ELR (cell line): ENCODE measurements around the gene CFD.
"Not testable (repeated sequence)": the region's sequence is repeated elsewhere in the genome, so short reads cannot be mapped to it uniquely, and the experiment has no call there.

Experiments
- DNase-seq: peaks from one replicate; pipeline ENCODE4 v3.0.0-alpha.2; 2015; ENCODE audit warnings: low read depth

Gene CFD

GRCh38 chr19:825897-826644 is 33.4 kb upstream of the CFD start:
- DNase-seq: no peak

GRCh38 chr19:827314-827709 is 32.2 kb upstream of the CFD start:
- DNase-seq: no peak

DNA sequence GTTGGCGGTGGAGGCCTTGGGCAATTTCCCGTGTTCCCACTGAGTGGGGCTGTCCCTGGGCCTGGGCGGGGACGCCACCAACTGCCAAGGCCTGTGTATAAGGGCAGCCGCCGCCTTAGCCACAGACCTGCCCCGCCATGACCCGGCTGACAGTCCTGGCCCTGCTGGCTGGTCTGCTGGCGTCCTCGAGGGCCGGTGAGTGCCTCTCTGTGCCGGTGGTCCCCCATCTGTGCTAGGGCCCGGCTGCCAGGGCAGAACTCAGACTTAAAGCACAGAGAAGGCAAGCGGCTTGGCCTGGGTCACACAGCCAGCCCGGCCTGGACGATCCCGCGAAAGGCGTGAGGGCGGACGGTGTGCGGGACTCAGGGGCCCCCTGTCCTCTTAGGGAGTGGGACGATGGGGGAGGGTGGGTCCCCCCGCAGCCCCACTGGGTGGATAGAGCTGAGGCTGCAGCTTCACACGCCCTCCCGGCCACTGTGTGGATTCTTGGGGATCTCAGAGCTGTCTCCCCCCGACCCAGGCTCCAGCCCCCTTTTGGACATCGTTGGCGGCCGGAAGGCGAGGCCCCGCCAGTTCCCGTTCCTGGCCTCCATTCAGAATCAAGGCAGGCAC is 31.6 kb upstream of the CFD start, which contains the start of gene AZU1:
TSS of gene AZU1 (plus strand) at position 128 of the 612 bp plus-strand sequence. CDS start at position 138, 10 bp downstream.
- DNase-seq: no peak

GRCh38 chr19:829129-829758 is 30.2 kb upstream of the CFD start:
- DNase-seq: no peak

DNA sequence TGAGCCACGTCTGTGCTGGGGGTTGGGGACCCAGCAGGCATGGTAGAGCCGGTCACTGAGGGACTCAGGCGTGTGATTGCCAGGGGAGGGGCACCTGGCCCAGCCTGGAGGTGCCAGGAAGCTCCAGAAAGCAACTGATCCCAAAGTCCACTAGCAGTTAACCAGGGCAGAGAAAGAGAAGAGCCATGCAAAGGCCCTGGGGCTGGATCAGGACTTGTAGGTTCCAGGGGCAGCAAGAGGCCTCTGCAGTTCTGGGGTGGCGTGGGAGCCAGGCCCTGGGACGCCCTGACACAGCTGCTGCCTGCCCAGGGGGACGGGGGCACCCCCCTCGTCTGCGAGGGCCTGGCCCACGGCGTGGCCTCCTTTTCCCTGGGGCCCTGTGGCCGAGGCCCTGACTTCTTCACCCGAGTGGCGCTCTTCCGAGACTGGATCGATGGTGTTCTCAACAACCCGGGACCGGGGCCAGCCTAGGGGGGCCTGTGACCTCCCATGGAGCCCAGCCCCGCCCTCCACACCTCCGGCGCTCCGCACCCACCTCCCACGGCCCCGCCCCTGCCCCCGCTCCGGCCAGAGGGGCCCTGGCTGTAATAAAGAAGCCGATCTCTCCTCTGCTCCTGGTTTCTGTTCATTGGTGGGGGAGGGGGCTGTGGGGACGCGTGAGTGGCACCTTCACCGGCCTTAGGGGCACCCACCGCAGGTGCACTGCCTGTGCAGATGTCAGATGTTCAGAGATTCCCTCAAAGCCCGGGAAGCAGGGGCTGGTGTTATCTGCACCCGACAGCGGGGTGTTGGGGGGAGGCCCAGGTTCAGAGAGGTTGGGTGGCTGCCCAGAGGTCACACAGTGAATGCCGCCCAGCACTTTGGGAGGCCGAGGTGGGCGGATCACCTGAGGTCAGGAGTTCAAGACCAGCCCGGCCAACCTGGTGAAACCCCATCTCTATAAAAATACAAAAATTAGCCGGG is 27.8 kb upstream of the CFD start:
- no peak for DNase-seq

- no peak for DNase-seq
Measured at GRCh38 chr19:834216-834615, 25.2 kb upstream of the CFD start.

DNA sequence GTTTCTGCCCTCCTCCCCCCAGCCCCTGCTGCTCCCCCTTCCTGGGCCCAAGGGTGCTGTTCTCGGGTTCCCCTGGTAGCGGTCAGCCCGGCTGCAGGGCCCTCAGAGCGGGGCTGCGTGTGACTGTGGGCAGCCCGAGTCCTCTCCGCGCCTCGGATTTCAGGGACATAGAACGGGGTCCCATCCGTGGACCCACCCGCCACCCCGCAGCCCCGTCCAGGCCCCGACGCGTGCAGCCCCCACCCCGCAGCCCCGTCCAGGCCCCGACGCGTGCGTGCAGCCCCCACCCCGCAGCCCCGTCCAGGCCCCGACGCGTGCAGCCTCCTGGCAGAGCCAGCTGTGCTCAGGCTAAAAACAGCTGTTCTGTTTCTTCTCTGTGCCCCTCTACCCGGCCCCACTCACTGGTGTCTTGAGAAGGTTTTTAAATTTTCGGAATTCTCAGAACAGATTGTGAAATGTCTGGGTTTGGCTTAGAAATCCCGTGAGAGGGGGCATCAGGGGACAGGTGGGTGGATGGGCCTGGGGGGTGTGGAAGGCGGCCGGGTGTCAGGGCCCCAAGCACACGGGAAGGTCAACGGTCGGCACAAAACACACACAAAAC is 24.2 kb upstream of the CFD start:
- no peak for DNase-seq

DNA sequence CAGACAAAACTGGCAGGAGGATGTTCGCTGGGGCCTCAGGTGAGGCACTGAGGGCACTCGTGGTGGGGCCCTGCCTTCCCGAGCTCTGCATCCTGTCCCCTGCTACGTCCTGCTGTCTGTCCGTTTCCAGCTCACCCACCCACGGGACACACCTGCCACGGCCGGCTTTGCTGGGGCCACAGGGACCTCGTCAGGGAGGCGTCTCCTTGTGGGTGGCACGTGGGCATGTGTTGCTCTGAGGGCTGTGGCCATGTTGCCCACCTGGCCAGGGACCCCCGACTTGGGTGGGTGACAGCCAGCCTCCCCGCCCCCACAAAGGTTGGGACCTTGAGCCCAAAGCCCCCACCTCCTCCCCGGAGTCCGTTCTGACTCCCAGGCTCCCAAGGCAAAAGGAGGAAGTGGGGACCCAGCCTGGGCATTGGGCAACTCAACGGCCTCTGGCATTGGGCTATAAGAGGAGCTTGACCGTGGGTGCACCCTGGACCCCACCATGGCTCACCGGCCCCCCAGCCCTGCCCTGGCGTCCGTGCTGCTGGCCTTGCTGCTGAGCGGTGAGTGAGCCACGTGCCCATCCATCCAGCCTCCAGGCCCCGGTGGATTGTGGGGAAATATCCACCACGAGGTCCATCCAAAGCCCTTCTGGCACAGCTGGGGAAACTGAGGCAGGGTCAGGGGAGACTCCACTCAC is 18.8 kb upstream of the CFD start, which contains the start of gene PRTN3:
TSS of gene PRTN3 (plus strand) at position 481 of the 688 bp plus-strand sequence. CDS start at position 491, 10 bp downstream.
- DNase-seq: no peak

GRCh38 chr19:842802-843179 is 16.7 kb upstream of the CFD start:
- not testable (repeated sequence) for DNase-seq

DNA sequence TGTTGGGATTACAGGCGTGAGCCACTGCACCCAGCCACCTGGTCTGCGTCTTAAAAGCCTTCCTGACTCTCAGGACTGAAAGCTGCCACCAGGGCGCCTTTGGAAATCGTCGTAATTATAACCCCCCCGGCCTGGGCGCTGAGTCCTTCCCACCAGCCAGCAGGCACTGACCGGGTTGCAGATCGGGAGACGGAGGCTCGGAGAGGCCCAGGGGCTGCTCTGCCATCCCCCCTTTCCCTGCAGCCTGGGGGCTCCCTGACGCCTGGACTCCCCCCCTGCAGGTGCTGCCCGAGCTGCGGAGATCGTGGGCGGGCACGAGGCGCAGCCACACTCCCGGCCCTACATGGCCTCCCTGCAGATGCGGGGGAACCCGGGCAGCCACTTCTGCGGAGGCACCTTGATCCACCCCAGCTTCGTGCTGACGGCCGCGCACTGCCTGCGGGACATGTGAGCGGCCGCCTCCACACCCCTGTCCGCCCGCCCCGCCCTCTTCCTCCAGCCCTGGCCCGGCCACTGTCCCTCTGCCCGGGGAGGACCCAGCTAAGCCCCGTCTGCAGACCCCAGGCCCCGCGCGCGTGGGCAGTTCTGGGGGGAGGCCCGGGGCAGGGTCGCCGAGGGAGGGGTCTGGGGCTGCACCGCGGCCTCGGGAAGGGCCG is 16.2 kb upstream of the CFD start:
- DNase-seq: no peak

DNA sequence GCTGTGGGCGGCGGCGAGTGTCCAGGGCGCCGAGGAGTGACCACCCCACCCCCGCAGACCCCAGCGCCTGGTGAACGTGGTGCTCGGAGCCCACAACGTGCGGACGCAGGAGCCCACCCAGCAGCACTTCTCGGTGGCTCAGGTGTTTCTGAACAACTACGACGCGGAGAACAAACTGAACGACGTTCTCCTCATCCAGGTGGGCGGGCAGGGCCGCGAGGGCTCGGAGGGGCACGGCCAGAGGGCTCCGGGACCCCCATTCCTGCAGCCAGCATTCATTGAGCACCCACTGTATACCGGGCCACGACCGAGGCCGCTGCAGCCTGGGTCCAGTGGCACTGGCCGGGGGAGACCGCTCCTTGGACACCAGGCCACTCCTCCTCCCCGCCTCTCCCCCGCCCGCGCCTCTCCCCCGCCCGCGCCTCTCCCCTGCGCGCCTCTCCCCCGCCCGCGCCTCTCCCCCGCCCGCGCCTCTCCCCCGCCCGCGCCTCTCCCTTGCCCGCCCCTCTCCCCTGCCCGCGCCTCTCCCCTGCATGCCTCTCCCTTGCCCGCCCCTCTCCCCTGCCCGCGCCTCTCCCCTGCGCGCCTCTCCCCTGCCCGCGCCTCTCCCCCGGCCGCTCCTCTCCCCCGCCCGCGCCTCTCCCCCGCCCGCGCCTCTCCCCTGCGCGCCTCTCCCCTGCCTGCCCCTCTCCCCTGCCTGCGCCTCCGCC is 15.5 kb upstream of the CFD start:
- no peak for DNase-seq

GRCh38 chr19:844546-844971 is 14.9 kb upstream of the CFD start:
- DNase-seq: no peak

- DNase-seq: no peak
Measured at GRCh38 chr19:845707-846521, 13.6 kb upstream of the CFD start.

DNA sequence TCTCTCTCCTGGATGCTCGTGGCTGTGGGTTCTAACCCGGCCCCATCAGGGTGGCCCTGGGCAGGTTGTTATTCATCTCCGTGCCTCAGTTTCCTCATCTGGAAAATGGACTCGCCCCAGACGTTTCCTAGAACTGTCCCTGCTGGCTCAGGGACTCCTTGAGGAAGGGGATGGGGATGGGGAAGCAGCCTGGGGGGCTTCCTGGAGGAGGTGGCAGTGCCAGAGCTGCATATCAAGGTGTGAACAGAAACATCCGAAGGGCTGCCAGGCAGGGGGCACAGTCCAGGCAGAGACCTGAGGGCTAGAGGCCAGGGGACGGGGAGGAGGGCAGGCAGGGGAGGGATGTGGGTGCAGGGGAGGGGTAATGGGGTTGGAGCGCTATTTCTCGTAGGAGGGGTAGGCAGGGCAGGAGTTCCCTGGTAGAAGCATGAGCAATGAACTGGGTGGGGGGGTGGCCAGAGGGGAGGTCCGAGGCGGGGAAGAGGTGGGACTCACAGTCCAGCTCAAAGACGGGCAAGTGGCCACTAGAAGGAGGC is 11.0 kb upstream of the CFD start:
- DNase-seq: no peak

- not testable (repeated sequence) for DNase-seq
Measured at GRCh38 chr19:849195-849594, 10.3 kb upstream of the CFD start.

- DNase-seq: peak; percentile 63
Measured at GRCh38 chr19:850221-850978, 9.1 kb upstream of the CFD start.

DNA sequence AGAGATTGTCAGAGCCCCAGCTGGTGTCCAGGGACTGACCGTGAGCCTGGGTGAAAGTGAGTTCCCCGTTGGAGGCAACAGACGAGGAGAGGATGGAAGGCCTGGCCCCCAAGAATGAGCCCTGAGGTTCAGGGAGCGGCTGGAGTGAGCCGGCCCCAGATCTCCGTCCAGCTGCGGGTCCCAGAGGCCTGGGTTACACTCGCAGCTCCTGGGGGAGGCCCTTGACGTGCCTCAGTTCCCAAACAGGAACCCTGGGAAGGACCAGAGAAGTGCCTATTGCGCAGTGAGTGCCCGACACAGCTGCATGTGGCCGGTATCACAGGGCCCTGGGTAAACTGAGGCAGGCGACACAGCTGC is 8.5 kb upstream of the CFD start:
- no peak for DNase-seq
